Pancreas (tissue), 10 donors: ENCODE data around the gene SGK1. TPM values are rescaled to one million over a fixed set of nuclear protein-coding genes. Genes with fewer than 3 reads are reported as not detected.

Experiments
- ATAC-seq, 4 donors: fragments of 200-7000 bp; cut with Tn5 transposase; one replicate each; pipeline versions ENCODE4 v1.8.0 to v1.9.1; 2020; ENCODE audit warnings: mild to moderate bottlenecking in 4 of 4, moderate library complexity in 4 of 4
- DNase-seq, 6 donors: peaks; one replicate each; pipeline ENCODE4 v3.0.0-alpha.2; 2020
- FAIRE-seq: peaks from 2 replicates; lab custom pipeline; 2012; peaks lifted over from hg19 to GRCh38; lab: Jason Lieb, UNC
- H3K27ac ChIP-seq, 4 donors: fragments of 200-600 bp; sonication (generic); 1 replicate in 3 of 4; 2 replicates in 1 of 4; pipeline versions ENCODE4 v1.5.0 to v1.8.0; 2020
- H3K27me3 ChIP-seq, 4 donors: fragments of 200-600 bp; one replicate each; pipeline ENCODE4 v1.8.0; 2021
- H3K36me3 ChIP-seq, 3 donors: fragments of 200-600 bp; sonication (generic) in 1 of 3; one replicate each; pipeline versions ENCODE4 v1.5.0 to v1.8.0; 2020 to 2021
- H3K4me1 ChIP-seq, 3 donors: fragments of 200-600 bp; one replicate each; pipeline ENCODE4 v1.8.0; 2021
- H3K4me3 ChIP-seq, 4 donors: fragments of 200-600 bp; sonication (generic) in 2 of 4; one replicate each; pipeline versions ENCODE4 v1.5.0 to v1.8.0; 2020 to 2021
- H3K9me3 ChIP-seq, 4 donors: fragments of 200-600 bp; one replicate each; pipeline ENCODE4 v1.8.0; 2021
- WGBS, 2 donors: extraction: QIAGEN DNeasy Blood & Tissue Kit; methylation state at CpG; one replicate each; pipeline ENCODE4 v1.1.7; 2013; 5-methylcytosine and 5-hydroxymethylcytosine counted together
- intact Hi-C, 3 donors: fragments of 100-400 bp; cut with DNase I; formaldehyde crosslinking; loops; one replicate each; pipeline versions ENCODE4 v1.11.1 to v1.14.2; 2022
- polyA plus RNA-seq, 2 donors: library from polyadenylated mRNA; stranded (reverse); fragments of 200-250 nt; gene quantifications; one replicate each; pipeline ENCODE4 v1.2.3, GENCODE V29; 2013
- total RNA-seq, 6 donors: library from RNA; stranded (reverse); fragmentation: NEBNext Ultra II Directional in 4 of 6; extraction: Animal tissue kit (Norgen Biotek cat#: 25700) in 4 of 6; gene quantifications; one replicate each; pipeline versions ENCODE4 v1.2.1 to v1.2.4, GENCODE V29; 2021 to 2023
- TF ChIP-seq, protein P1 (sequence below), 4 donors: fragments of 200-600 bp; sonication (generic) in 3 of 4; IDR thresholded peaks; one replicate each; pipeline versions ENCODE4 v1.5.0 to v1.8.0; 2021; ENCODE audit warnings: antibody characterized with exemption in 4 of 4
- donor health status: healthy with polysubstance abuse.
- donor health status: DM: no; HTN: no; CAD: no; lungs with moderate emphysema.
- donor health status: DM: no; HTN: no; CAD: no.
- donor health status: control.
- donor health status: control.
- donor health status: Bipolar disorder and iron deficiency.
- donor health status: DM: yes; HTN: yes; CAD: no.
- donor health status: DM: no; HTN: no; CAD: no.
- donor health status: DM: no; HTN: no; CAD: no.
- donor health status: DM: yes; HTN: yes; CAD: no.

The SGK1 gene
- total and polyA plus RNA-seq, 8 donors, result 56.8 to 189 (median 95.4) TPM

DNA sequence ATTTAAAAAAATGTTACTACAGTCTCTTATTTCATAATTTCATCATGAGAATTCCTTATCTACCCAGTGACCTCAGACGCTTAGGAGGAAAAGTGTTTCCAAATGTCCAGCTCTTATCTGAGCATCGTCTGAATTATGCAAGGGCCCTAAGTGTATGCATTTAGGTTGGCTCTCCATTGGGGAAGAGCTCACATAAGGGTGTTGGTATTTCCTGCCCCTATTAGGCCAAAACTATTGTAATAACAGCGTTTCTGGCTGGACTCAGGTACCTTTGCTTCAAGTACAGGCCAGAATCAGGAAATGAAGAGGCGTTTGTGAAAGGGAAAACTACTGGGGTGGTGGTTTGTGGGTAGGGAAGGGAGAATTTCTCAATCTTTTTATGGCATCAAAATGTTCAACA, 40.4 kb upstream of the SGK1 start:
- Histone ChIP-seq H3K27me3 (no peaks in the 10 kb centered on the region), H3K4me1 (no peaks in the 10 kb centered on the region), H3K4me3 (no peak overlapping the region), H3K36me3 (no peaks in the 10 kb centered on the region), H3K9me3 (no peaks in the 10 kb centered on the region), H3K27ac (no peak overlapping the region)
- intact Hi-C loops, result no loop called here
- WGBS, 2 donors, result 58 to 61% methylated on average over 4 of the region's 4 CpGs
- ATAC-seq (peak in 1 of 4 donors; percentile 68), DNase-seq (no peak), FAIRE-seq (no peak)
- TF ChIP-seq, protein P1, sequence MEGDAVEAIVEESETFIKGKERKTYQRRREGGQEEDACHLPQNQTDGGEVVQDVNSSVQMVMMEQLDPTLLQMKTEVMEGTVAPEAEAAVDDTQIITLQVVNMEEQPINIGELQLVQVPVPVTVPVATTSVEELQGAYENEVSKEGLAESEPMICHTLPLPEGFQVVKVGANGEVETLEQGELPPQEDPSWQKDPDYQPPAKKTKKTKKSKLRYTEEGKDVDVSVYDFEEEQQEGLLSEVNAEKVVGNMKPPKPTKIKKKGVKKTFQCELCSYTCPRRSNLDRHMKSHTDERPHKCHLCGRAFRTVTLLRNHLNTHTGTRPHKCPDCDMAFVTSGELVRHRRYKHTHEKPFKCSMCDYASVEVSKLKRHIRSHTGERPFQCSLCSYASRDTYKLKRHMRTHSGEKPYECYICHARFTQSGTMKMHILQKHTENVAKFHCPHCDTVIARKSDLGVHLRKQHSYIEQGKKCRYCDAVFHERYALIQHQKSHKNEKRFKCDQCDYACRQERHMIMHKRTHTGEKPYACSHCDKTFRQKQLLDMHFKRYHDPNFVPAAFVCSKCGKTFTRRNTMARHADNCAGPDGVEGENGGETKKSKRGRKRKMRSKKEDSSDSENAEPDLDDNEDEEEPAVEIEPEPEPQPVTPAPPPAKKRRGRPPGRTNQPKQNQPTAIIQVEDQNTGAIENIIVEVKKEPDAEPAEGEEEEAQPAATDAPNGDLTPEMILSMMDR (IDR thresholded peaks at IDR 0.05), result no peak

DNA sequence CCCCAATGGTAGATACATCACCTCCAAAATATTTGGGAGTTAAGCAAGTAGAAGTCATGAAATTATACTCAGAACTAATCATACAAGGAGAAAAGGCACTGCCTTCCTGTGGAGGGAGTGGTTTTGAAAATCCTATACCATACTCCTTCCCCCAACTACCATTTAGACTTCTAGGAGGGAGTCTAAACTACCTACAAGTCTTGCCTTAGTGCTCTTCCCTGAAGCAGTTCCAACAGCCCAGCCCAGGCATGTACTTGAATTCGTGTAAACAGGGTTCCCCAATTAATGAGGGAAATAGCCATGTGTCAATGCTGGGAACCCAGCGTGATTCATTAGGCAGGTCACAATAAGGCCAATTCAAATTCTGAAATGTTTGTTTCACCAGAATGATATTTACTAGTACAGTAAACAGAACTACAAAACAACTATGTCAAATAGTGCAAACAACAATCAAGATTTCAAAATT, 39.1 kb upstream of the SGK1 start:
- Histone ChIP-seq H3K9me3 (no peaks in the 10 kb centered on the region), H3K27ac (no peak overlapping the region), H3K36me3 (no peaks in the 10 kb centered on the region), H3K27me3 (no peaks in the 10 kb centered on the region), H3K4me3 (no peak overlapping the region), H3K4me1 (no peaks in the 10 kb centered on the region)
- TF ChIP-seq, protein P1 (IDR thresholded peaks at IDR 0.05), result no peak
- DNase-seq (no peak), FAIRE-seq (no peak), ATAC-seq (no peak)
- 80 to 86% methylated on average over 2 of the region's 2 CpGs for WGBS, 2 donors
- intact Hi-C loops, result no loop called here

DNA sequence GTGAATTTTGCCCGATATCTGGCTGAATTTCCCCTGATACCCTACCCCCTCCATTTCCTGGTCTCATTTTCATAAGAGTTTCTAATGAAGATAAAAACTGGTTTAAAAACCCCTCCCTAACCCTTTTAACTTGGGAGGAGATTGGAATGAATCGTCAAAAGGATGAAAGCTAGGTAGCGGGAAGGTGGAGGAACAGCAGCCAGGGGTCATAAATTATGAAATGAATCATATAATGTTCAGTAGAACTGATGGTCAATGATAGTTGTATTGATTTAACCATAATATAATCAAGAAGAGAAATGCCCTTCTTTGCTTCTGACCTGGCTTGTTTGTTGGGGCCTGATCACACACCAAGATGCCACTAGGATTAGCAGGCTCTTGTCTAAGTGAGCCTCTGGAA, 38.5 kb upstream of the SGK1 start:
- no peak for ATAC-seq
- Histone ChIP-seq H3K4me1 (no peaks in the 10 kb centered on the region), H3K36me3 (no peaks in the 10 kb centered on the region), H3K27me3 (no peaks in the 10 kb centered on the region), H3K4me3 (no peak overlapping the region), H3K27ac (no peak overlapping the region), H3K9me3 (no peaks in the 10 kb centered on the region)
- FAIRE-seq, result no peak
- TF ChIP-seq, protein P1 (IDR thresholded peaks at IDR 0.05), result no peak
- DNase-seq, result no peak
- 98% methylated on average over 3 of the region's 3 CpGs for WGBS, 2 donors
- intact Hi-C loops, result no loop called here

DNA sequence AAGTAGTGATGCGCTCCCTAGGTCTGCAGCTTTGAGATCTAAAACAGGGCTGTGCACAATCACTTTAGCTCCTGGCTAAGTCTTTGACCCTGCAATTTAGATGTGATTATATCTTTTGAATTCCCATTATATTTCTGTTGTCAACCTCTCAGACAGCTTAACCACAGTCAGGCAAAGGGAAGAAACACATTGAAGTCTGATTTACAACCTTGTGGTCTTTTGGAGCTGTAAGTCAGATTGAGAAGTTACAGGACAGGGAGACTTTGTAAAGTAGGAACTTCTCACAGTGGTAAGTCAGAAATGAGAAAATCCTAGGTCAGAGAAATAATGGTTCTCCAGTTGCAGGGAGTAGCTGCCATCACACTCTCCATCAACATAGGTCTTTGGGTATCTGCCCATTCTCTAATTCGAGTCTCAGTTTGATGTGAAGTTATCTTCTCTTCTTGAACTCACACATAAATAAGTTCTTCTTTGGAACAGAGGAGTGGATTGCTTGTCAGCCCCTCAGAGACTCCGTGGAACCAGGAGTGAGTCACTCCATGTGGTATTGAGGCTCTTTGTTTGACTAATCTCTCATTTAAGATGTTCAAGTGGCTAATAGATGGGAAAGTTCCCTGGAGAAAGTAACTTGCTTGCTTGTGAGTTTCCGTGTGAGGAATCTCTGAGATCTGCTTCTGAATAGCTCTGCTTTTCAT, 35.0 kb upstream of the SGK1 start:
- TF ChIP-seq, protein P1 (IDR thresholded peaks at IDR 0.05), result no peak
- no peaks in the 10 kb centered on the region for H3K4me1 ChIP-seq
- ATAC-seq, result no peak
- DNase-seq, result no peak
- intact Hi-C loops, result no loop called here
- no peak overlapping the region for H3K4me3 ChIP-seq
- H3K9me3 ChIP-seq, result no peaks in the 10 kb centered on the region
- H3K27ac ChIP-seq, result no peak overlapping the region
- WGBS, 2 donors, result 85% methylated on average over 4 of the region's 4 CpGs
- no peak for FAIRE-seq
- no peaks in the 10 kb centered on the region for H3K36me3 ChIP-seq
- no peaks in the 10 kb centered on the region for H3K27me3 ChIP-seq
